Choroid plexus epithelial cell (primary cell): Measurements from ENCODE around the gene RIPPLY2.
"Not testable (repeated sequence)": the region's sequence is repeated elsewhere in the genome, so short reads cannot be mapped to it uniquely, and the experiment has no call there.

Experiments
- DNase-seq: peaks from one replicate; pipeline ENCODE4 v3.0.0-alpha.2; 2010; ENCODE audit warnings: low read depth
- H3K4me3 ChIP-seq: 2 replicates; pipeline ENCODE4 v1.5.1; 2011; ENCODE audit warnings: low read depth, mild to moderate bottlenecking, control low read depth, low read length, moderate library complexity
- TF ChIP-seq, protein P1 (sequence below): conservative IDR thresholded peaks from 2 replicates; pipeline ENCODE4 v1.5.1; 2011; ENCODE audit warnings: low read depth, mild to moderate bottlenecking, control low read depth, inconsistent platforms, low read length, moderate library complexity

RIPPLY2 gene, protein sequence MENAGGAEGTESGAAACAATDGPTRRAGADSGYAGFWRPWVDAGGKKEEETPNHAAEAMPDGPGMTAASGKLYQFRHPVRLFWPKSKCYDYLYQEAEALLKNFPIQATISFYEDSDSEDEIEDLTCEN

DNA sequence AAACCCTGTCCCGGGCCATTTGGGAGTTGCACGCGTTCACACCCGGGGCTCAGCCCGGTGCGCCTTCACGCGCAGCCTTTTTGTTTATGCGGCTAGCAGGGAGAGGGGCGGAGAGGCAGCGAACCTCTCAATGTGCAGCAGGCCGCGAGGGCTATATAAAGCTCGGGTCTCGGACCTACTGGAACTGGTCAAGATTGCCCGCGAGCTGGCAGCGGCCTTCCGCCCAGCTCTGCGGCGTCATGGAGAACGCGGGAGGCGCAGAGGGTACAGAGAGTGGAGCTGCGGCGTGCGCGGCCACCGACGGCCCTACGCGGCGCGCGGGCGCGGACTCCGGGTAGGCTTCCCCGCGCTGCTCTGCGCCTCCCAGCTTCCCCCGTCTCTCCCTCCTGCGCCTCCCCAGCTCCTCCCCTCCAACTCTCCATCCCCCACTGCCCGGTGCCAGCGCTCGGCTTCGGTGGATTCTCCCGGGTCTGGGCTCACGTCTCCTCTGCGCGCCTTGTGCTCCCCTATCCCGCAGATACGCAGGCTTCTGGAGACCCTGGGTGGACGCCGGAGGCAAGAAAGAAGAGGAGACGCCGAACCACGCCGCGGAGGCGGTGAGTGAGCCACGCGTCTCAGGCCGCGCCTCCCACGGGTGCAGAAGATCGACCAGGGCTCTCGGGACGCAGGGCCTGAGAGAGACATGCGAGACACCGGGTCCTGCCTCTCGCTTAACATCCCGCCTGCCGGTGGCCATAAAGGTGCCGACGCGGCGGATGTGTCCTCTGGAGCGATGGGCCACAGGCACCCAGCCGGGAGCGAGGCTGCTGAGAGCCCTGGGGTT is at the start of gene RIPPLY2:
Gene RIPPLY2 (plus strand): TSS at position 183 of the 823 bp plus-strand sequence. CDS start 57 bp downstream, at position 240.
- peak within 1 kb of the TSS; percentile 55 for H3K4me3 ChIP-seq
- TF ChIP-seq, protein P1, sequence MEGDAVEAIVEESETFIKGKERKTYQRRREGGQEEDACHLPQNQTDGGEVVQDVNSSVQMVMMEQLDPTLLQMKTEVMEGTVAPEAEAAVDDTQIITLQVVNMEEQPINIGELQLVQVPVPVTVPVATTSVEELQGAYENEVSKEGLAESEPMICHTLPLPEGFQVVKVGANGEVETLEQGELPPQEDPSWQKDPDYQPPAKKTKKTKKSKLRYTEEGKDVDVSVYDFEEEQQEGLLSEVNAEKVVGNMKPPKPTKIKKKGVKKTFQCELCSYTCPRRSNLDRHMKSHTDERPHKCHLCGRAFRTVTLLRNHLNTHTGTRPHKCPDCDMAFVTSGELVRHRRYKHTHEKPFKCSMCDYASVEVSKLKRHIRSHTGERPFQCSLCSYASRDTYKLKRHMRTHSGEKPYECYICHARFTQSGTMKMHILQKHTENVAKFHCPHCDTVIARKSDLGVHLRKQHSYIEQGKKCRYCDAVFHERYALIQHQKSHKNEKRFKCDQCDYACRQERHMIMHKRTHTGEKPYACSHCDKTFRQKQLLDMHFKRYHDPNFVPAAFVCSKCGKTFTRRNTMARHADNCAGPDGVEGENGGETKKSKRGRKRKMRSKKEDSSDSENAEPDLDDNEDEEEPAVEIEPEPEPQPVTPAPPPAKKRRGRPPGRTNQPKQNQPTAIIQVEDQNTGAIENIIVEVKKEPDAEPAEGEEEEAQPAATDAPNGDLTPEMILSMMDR: no peak
- peak; percentile 36 for DNase-seq

DNA sequence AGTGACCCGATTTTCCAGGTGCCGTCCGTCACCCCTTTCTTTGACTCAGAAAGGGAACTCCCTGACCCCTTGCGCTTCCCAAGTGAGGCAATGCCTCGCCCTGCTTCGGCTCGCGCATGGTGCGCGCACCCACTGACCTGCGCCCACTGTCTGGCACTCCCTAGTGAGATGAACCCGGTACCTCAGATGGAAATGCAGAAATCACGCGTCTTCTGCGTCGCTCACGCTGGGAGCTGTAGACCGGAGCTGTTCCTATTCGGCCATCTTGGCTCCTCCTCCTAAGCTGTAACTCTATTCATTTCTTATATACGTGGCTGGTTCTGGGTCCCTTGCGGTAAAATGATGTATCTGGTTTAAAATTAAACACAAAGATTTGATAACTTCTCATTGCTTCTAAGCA is 49.7 kb upstream of the RIPPLY2 start:
- not testable (repeated sequence) for H3K4me3 ChIP-seq, DNase-seq

DNA sequence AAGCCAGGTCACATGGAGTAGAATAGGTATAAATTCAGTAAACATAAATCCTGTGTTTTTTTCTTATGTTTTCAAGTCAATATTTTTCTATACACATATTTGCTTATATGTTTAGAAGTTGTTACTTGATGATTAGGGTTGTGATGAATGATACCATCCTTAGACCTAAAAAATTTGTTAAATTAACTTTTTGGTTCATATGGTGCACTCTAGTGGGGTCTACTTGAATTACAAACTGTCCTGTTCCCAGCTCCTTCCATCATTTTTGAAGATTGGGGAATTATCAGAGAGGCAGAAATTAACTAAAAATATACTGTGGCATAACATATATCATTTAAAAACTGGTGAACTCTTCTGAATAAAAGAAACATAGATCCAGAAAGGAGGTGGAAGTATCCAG is 48.3 kb upstream of the RIPPLY2 start:
- no peak for DNase-seq

DNA sequence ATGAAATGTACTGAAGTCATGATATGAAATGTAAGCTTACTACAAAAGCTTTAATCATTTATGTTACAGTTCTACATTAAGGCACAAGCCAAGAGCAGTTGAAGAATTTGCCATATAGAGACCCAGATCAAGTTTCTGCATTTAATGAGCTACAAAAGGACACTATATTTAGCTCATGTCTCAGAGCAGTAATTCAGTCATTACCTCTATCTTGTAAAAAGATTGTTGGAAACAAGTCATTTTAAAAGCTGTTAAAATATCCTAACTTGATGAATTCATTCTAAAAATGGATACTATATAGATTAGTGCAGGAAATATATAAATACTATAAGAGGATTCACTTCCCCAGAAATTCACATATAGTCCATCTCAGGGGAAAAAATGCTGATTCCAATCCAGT is 45.2 kb upstream of the RIPPLY2 start:
- H3K4me3 ChIP-seq: no peak overlapping the region
- no peak for DNase-seq
- TF ChIP-seq, protein P1: no peak

More for the DNA sequence above, 48.3 kb upstream of the RIPPLY2 start:
- H3K4me3 ChIP-seq: no peak overlapping the region
- TF ChIP-seq, protein P1: no peak

DNA sequence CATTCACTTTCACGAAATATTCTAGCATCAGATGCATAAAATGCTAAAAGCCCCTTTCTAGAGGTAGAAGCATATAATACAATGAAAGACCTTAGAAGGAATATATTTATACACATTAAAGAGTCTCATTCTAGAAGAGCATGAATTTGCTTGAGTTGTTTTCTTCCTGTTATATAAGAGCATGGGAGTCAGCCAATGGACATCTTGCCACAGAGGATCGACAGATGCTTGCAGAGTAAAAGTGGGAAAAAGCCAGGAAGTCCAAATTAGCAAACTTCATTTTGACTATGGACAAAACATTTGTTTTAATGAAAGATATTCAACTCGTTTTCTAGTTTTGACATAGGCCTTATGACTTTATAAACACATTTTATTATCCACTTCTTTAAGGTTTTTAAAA is 44.2 kb upstream of the RIPPLY2 start:
- no peak overlapping the region for H3K4me3 ChIP-seq
- DNase-seq: no peak
- TF ChIP-seq, protein P1: no peak

DNA sequence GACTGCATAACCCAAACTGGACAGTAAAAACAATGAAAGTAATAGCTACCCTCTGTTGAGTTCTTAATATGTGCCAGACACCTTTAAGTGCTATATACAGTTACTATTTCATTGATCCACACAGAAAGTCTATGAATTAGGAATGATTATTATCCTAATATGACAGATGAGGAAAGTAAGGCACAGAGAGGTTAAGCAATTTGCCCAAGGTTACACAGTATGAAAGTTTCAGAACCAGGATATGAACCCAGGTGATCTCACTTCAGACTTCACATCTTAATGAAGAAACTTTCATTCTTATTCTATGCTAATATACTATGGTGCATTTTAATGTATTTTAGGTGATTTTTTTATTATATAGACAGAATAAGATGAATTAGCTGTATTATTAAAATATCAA is 40.6 kb upstream of the RIPPLY2 start:
- no peak overlapping the region for H3K4me3 ChIP-seq
- no peak for DNase-seq
- TF ChIP-seq, protein P1: no peak

DNA sequence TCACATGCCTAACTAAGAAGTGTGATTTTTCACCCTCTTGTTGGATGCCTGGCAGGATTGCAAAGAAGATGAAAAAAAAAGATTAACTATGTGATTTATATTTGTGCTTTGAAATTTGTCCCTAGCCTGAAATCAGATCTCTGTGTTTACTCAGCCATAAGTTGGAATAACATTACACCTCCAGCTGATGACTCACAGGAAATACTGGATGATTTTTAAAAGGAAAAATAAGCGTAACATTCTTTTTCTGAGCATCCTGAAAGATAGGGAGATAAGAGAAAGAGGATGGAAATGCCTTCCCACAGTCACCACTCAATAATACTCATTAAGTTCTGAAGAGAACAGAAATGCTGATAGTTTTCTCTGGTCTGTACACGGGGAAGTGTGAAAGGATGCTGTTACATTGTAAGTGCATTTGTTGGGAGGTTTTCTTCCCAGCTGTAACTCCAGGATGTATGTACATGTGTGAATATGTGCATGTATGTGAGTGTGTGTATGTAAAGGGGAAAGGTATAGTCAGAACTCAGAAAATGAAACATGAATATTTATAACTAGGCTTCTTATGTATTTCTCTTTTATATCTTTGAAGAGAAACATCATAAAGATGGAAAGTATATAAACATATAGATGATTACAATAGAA is 37.4 kb upstream of the RIPPLY2 start:
- no peak overlapping the region for H3K4me3 ChIP-seq
- DNase-seq: peak; percentile 32
- TF ChIP-seq, protein P1: no peak
